ENCODE measurements around the gene SLC16A12. TPM values are rescaled to one million over a fixed set of nuclear protein-coding genes. Genes with fewer than 3 reads are reported as not detected.
A peak's percentile ranks its signal among the peaks of the same experiment; 100 is the strongest.
"Not testable (repeated sequence)": the region's sequence is repeated elsewhere in the genome, so short reads cannot be mapped to it uniquely, and the experiment has no call there.

SLC16A12 gene
- total RNA-seq, 1 donor from 2014 or later = not detected

GRCh38 chr10:89414879-89415821 lies 120.2 kb downstream of the SLC16A12 start:
- Mint-ChIP-seq H3K9me3 (peaks cover 2% of the 10 kb centered on the region), H3K27ac (peak overlapping the region; percentile 99), H3K27me3 (no peaks in the 10 kb centered on the region), H3K4me3 (peak overlapping the region; percentile 94), H3K36me3 (ENCODE audit: low read depth) (peaks cover 32% of the 10 kb centered on the region), H3K4me1 (peaks cover 53% of the 10 kb centered on the region)
- intact Hi-C loops (cut with micrococcal nuclease) = loop anchor here (1.0 to 10.0 kb wide), 11 partner anchors 23 to 1442 kb away; partner anchors contain the start of genes FAS, HTR7, IFIT1 and KIF20B
- DNase-seq (peak; percentile 57), ATAC-seq (ENCODE audit: low read depth) (peak; percentile 53)
- ChIA-PET CTCF (interaction anchor here (1.0 to 1.3 kb wide), 2 partner anchors 19 to 163 kb away, joined by 4 read pairs; partner anchors contain the start of gene LIPA), POLR2A (interaction anchor here (0.5 to 2.0 kb wide), 14 partner anchors 9 to 535 kb away, joined by 3 to 14 read pairs (median 4); partner anchors contain the start of genes IFIT1, IFIT2, KIF20B and LIPA)
- TF ChIP-seq CTCF (IDR thresholded peaks at IDR 0.05) = no peak

GRCh38 chr10:89414146-89414878 lies 121.1 kb downstream of the SLC16A12 start, which contains the start of gene IFIT5:
Gene IFIT5, plus strand, starts transcription at chr10:89414568. Its CDS starts 231 bp downstream, at chr10:89414799.
- ATAC-seq (ENCODE audit: low read depth) (peak; percentile 72), DNase-seq (peak; percentile 70)
- H3K4me1 Mint-ChIP-seq = peaks cover 46% of the 10 kb centered on the region
- H3K36me3 Mint-ChIP-seq (ENCODE audit: low read depth) = peaks cover 26% of the 10 kb centered on the region
- no peaks in the 10 kb centered on the region for H3K27me3 Mint-ChIP-seq
- no peak for TF ChIP-seq CTCF (IDR thresholded peaks at IDR 0.05)
- peaks cover 2% of the 10 kb centered on the region for H3K9me3 Mint-ChIP-seq
- ChIA-PET POLR2A (interaction anchor here (0.5 to 2.0 kb wide), 17 partner anchors 10 to 534 kb away, joined by 3 to 14 read pairs (median 3); partner anchors contain the start of genes IFIT1, IFIT2, IFIT3 and KIF20B), CTCF (interaction anchor here (0.7 to 1.4 kb wide), 7 partner anchors 18 to 163 kb away, joined by 3 to 4 read pairs (median 3); partner anchors contain the start of genes IFIT2 and LIPA)
- intact Hi-C loops (cut with micrococcal nuclease) = loop anchor here (1.0 to 10.0 kb wide), 8 partner anchors 22 to 630 kb away; partner anchors contain the start of genes IFIT1, KIF20B, LIPA and PANK1
- peak within 1 kb of the TSS; percentile 94 for H3K4me3 Mint-ChIP-seq
- H3K27ac Mint-ChIP-seq = peak within 1 kb of the TSS; percentile 99

DNA sequence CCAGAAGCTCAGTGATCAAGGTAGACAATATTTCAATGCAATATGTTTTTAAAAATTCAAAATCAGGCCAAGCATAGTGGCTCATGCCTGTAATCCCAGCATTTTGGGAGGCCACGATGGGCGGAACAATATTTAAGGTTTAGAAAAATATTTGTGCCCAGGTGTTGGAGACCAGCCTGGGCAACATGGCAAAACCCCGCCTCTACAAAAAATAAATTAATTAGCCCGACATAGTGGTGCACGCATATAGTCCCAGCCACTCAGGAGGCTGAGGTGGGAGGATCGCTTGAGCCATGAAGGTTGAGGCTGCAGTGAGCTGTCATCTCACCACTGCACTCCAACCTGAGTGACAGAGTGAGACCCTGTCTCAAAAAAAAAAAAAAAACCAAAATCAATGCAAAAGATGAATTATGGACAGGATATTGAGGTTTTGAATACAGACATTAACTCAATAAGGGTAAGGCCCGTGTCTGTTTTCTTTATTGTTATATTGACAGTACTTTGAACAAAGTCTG lies 121.9 kb downstream of the SLC16A12 start:
- ChIA-PET CTCF (interaction anchor here (0.8 to 1.4 kb wide), 5 partner anchors 111 to 162 kb away, joined by 3 to 4 read pairs (median 3); partner anchors contain the start of genes IFIT2 and LIPA), POLR2A (interaction anchor here (0.7 to 1.9 kb wide), 9 partner anchors 10 to 325 kb away, joined by 3 to 14 read pairs (median 4); partner anchors contain the start of genes IFIT1, IFIT2, KIF20B and LIPA)
- Mint-ChIP-seq H3K36me3 (ENCODE audit: low read depth) (peaks cover 26% of the 10 kb centered on the region), H3K27me3 (no peaks in the 10 kb centered on the region), H3K4me1 (peaks cover 43% of the 10 kb centered on the region), H3K9me3 (peaks cover 2% of the 10 kb centered on the region), H3K27ac (peak overlapping the region; percentile 97), H3K4me3 (peak overlapping the region; percentile 94)
- no peak for DNase-seq
- ATAC-seq (ENCODE audit: low read depth) = no peak
- TF ChIP-seq CTCF (IDR thresholded peaks at IDR 0.05) = no peak
- intact Hi-C loops (cut with micrococcal nuclease) = loop anchor here (10.0 kb wide), 1 partner anchor 631 kb away; no protein-coding TSS in a partner anchor

DNA sequence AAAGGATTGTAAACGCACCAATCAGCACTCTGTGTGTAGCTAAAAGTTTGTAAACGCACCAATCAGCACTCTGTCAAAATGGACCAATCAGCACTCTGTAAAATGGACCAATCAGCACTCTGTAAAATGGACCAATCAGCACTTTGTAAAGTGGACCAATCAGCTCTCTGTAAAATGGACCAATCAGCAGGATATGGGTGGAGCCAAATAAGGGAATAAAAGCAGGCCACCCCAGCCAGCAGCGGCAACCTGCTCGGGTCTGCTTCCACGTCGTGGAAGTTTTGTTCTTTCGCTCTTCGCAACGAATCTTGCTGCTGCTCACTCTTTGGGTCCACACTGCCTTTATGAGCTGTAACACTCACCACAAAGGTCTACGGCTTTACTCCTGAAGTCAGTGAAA lies 123.1 kb downstream of the SLC16A12 start:
- Mint-ChIP-seq H3K36me3 (ENCODE audit: low read depth) (peaks cover 15% of the 10 kb centered on the region), H3K4me1 (peaks cover 32% of the 10 kb centered on the region), H3K27ac (peak overlapping the region; percentile 27), H3K4me3 (peak overlapping the region; percentile 20)
- POLR2A ChIA-PET; ATAC-seq (ENCODE audit: low read depth); H3K27me3 Mint-ChIP-seq; CTCF ChIA-PET; H3K9me3 Mint-ChIP-seq; DNase-seq: not testable (repeated sequence)
- intact Hi-C loops (cut with micrococcal nuclease) = loop anchor here (10.0 kb wide), 1 partner anchor 633 kb away; no protein-coding TSS in a partner anchor

DNA sequence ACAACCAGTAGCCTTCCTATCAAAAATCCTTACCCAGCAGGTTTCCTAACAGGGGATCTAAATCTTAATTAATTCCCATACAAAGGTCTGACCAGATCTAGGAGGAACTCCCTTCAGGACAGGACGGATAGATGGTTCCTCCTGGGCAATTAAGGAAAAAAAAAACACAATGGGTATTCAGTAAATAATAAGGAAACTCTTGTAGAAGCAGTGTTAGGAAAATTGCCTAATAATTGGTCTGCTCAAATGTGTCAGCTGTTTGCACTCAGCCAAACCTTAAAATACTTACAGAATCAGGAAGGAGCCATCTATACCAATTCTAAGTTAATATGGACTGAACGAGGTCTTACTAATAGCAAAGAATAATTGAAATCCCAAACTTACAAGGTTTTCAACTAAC lies 124.3 kb downstream of the SLC16A12 start:
- ATAC-seq (ENCODE audit: low read depth); H3K27ac Mint-ChIP-seq; DNase-seq; H3K27me3 Mint-ChIP-seq; POLR2A ChIA-PET; H3K4me3 Mint-ChIP-seq; CTCF ChIA-PET; H3K9me3 Mint-ChIP-seq: not testable (repeated sequence)
- Mint-ChIP-seq H3K4me1 (peaks cover 23% of the 10 kb centered on the region), H3K36me3 (ENCODE audit: low read depth) (peaks cover 12% of the 10 kb centered on the region)
- intact Hi-C loops (cut with micrococcal nuclease) = loop anchor here (10.0 kb wide), 1 partner anchor 634 kb away; no protein-coding TSS in a partner anchor

DNA sequence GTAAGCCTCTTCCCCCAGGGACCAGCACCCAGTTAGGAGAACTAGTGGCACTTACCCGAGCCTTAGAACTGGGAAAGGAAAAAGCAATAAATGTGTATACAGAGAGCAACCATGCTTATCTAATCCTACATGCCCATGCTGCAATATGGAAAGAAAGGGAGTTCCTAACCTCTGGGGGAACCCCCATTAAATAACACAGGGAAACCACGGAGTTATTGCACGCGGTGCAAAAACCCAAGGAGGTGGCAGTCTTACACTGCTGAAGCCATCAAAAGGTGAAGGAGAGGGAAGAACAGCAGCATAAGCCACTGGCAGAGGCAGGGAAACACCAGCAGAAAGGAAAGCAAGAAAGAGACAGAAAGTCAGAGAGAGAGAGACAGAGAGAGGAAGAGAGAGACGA lies 124.8 kb downstream of the SLC16A12 start:
- DNase-seq; H3K27ac Mint-ChIP-seq; CTCF ChIA-PET; H3K27me3 Mint-ChIP-seq; H3K36me3 Mint-ChIP-seq (ENCODE audit: low read depth); POLR2A ChIA-PET; H3K4me3 Mint-ChIP-seq; H3K9me3 Mint-ChIP-seq; ATAC-seq (ENCODE audit: low read depth): not testable (repeated sequence)
- peaks cover 17% of the 10 kb centered on the region for H3K4me1 Mint-ChIP-seq
- intact Hi-C loops (cut with micrococcal nuclease) = loop anchor here (10.0 kb wide), 1 partner anchor 634 kb away; no protein-coding TSS in a partner anchor

DNA sequence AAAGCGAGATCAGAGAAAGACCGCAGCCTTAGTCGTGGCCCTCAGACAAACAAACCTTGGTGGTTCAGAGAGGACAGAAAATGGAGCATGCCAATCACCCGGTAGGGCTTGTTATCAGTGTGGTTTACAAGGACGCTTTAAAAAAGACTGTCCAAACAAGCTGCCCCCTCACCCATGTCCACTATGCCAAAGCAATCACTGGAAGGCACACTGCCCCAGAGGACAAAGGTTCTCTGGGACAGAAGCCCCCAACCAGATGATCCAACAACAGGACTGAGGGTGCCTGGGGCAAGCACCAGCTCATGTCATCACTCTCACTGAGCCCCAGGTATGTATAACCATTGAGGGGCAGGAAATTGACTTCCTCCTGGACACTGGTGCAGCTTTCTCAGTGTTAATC lies 126.1 kb downstream of the SLC16A12 start:
- H3K27ac Mint-ChIP-seq; H3K36me3 Mint-ChIP-seq (ENCODE audit: low read depth); H3K9me3 Mint-ChIP-seq; H3K27me3 Mint-ChIP-seq; DNase-seq; ATAC-seq (ENCODE audit: low read depth); POLR2A ChIA-PET; CTCF ChIA-PET; H3K4me3 Mint-ChIP-seq; intact Hi-C loops (cut with micrococcal nuclease): not testable (repeated sequence)
- peaks cover 12% of the 10 kb centered on the region for H3K4me1 Mint-ChIP-seq

DNA sequence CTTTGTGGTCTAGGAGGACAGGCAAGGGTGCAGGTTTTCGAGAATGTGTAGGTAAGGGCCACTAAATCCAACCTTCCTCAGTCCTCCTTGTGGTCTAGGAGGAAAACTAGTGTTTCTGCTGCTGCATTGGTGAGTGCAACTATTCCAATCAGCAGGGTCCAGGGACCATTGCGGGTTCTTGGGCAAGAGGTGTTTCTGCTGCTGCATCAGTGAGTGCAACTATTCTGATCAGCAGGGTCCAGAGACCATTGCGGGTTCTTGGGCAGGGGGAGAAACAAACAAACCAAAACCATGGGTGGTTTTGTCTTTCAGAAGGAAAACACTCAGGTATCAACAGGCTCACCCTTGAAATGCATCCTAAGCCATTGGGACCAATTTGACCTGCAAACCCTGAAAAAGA lies 127.6 kb downstream of the SLC16A12 start:
- intact Hi-C loops (cut with micrococcal nuclease); ATAC-seq (ENCODE audit: low read depth); DNase-seq; POLR2A ChIA-PET; H3K4me3 Mint-ChIP-seq; H3K27me3 Mint-ChIP-seq; CTCF ChIA-PET; H3K9me3 Mint-ChIP-seq; H3K27ac Mint-ChIP-seq; H3K4me1 Mint-ChIP-seq: not testable (repeated sequence)
- H3K36me3 Mint-ChIP-seq (ENCODE audit: low read depth) = peaks cover 11% of the 10 kb centered on the region
